HepG2 (cell line): ENCODE data around the gene CIITA. TPM values are rescaled to one million over a fixed set of nuclear protein-coding genes. Genes with fewer than 3 reads are reported as not detected.

ENCODE experiments used
- FIP1L1 ChIP-seq: fragments of 200-400 bp; formaldehyde crosslinking; IDR thresholded peaks from 2 replicates; pipeline ENCODE4 v1.6.1; 2018; ENCODE audit warnings: low read depth, mild to moderate bottlenecking, low read length, moderate library complexity, borderline replicate concordance; ENCODE audit not compliant: insufficient read depth
- GABPB1 ChIP-seq: IDR thresholded peaks from 2 replicates; pipeline ENCODE4 v1.6.1; 2016; ENCODE audit warnings: mild to moderate bottlenecking, missing genetic modification reagents, moderate library complexity, missing compliant biosample characterization
- GATAD1 ChIP-seq: IDR thresholded peaks from 2 replicates; pipeline ENCODE4 v1.6.1; 2016; ENCODE audit warnings: missing genetic modification reagents, missing compliant biosample characterization
- HCFC1 ChIP-seq: fragments of 150-350 bp; IDR thresholded peaks from 2 replicates; pipeline ENCODE4 v1.6.1; 2014; ENCODE audit warnings: low read depth, low read length
- HHEX ChIP-seq: IDR thresholded peaks from 2 replicates; pipeline ENCODE4 v1.6.1; 2016; ENCODE audit warnings: control low read depth
- HNF4A ChIP-seq: sonication (generic); formaldehyde crosslinking; IDR thresholded peaks from 2 replicates; pipeline ENCODE4 v1.4.0; 2020; ENCODE audit warnings: missing genetic modification reagents
- HNRNPLL ChIP-seq: fragments of 200-400 bp; formaldehyde crosslinking; IDR thresholded peaks from 2 replicates; pipeline ENCODE4 v1.6.1; 2017; ENCODE audit warnings: mild to moderate bottlenecking, low read depth, low read length; ENCODE audit not compliant: poor library complexity, severe bottlenecking
- PPARG ChIP-seq: conservative IDR thresholded peaks from 2 replicates; pipeline ENCODE4 v1.6.1; 2016; ENCODE audit warnings: missing biosample characterization, missing genetic modification reagents
- RXRB ChIP-seq: IDR thresholded peaks from 2 replicates; pipeline ENCODE4 v1.6.1; 2016; ENCODE audit warnings: borderline replicate concordance, missing genetic modification reagents, missing compliant biosample characterization
- TAF1 ChIP-seq: sonication (generic); formaldehyde crosslinking; IDR thresholded peaks from 2 replicates; pipeline ENCODE4 v1.4.0; 2020; ENCODE audit warnings: missing genetic modification reagents
- TBP ChIP-seq: sonication (generic); formaldehyde crosslinking; IDR thresholded peaks from 2 replicates; pipeline ENCODE4 v1.5.0; 2020; ENCODE audit warnings: missing genetic modification reagents
- THRA ChIP-seq: sonication (generic); formaldehyde crosslinking; IDR thresholded peaks from 2 replicates; pipeline ENCODE4 v1.4.0; 2020; ENCODE audit warnings: missing genetic modification reagents, borderline replicate concordance
- ZGPAT ChIP-seq: IDR thresholded peaks from 2 replicates; pipeline ENCODE4 v1.6.1; 2016; ENCODE audit warnings: mild to moderate bottlenecking
- ZNF431 ChIP-seq: sonication (generic); formaldehyde crosslinking; IDR thresholded peaks from 2 replicates; pipeline ENCODE4 v1.9.0; 2022; ENCODE audit warnings: missing genetic modification reagents, low read depth, mild to moderate bottlenecking, borderline replicate concordance
- ZNF564 ChIP-seq: sonication (generic); formaldehyde crosslinking; IDR thresholded peaks from 2 replicates; pipeline ENCODE4 v1.8.1; 2023; ENCODE audit warnings: mild to moderate bottlenecking, missing genetic modification reagents
- ZNF609 ChIP-seq: sonication (generic); formaldehyde crosslinking; IDR thresholded peaks from 2 replicates; pipeline ENCODE4 v1.4.0; 2020; ENCODE audit warnings: mild to moderate bottlenecking, missing genetic modification reagents, borderline replicate concordance
- ZNF704 ChIP-seq: sonication (generic); formaldehyde crosslinking; IDR thresholded peaks from 2 replicates; pipeline ENCODE4 v1.8.1; 2023; ENCODE audit warnings: mild to moderate bottlenecking, inconsistent platforms, moderate library complexity, missing genetic modification reagents, borderline replicate concordance
- ZNF850 ChIP-seq: sonication (generic); formaldehyde crosslinking; conservative IDR thresholded peaks from 2 replicates; pipeline ENCODE4 v1.9.0; 2021; ENCODE audit warnings: mild to moderate bottlenecking, missing genetic modification reagents
- ZSCAN29 ChIP-seq: sonication (generic); formaldehyde crosslinking; conservative IDR thresholded peaks from 2 replicates; pipeline ENCODE4 v1.4.0; 2020; ENCODE audit warnings: mild to moderate bottlenecking, missing genetic modification reagents
- polyA plus RNA-seq, 8 experiments: library from polyadenylated mRNA; depleted of rRNA in 3 of 8; stranded (reverse) in 7 of 8; unstranded in 1 of 8; fragments of >200 nt; fragmentation: Illumina TruSeq in 4 of 8; extraction: Trizol in 4 of 8; gene quantifications; 2 replicates each; pipeline versions ENCODE4 v1.2.1 to v1.2.3, GENCODE V29; 2011 to 2016; ENCODE audit warnings: low read depth in 4 of 8, missing spikeins in 1 of 8, mixed read lengths in 1 of 8; ENCODE audit not compliant: insufficient read depth in 1 of 8
- total RNA-seq, 5 experiments: library from RNA; depleted of rRNA; stranded (reverse); fragments of >200 nt; fragmentation: Illumina TruSeq; extraction: Trizol; gene quantifications; 2 replicates each; pipeline ENCODE4 v1.2.3, GENCODE V29; 2016; ENCODE audit warnings: low read depth in 1 of 5

CIITA gene
- total and polyA plus RNA-seq, 2 of the 13 experiments (the other 11 are each of a cell fraction or from before 2014, with no cell fraction given): 0.08 to 0.09 TPM

DNA sequence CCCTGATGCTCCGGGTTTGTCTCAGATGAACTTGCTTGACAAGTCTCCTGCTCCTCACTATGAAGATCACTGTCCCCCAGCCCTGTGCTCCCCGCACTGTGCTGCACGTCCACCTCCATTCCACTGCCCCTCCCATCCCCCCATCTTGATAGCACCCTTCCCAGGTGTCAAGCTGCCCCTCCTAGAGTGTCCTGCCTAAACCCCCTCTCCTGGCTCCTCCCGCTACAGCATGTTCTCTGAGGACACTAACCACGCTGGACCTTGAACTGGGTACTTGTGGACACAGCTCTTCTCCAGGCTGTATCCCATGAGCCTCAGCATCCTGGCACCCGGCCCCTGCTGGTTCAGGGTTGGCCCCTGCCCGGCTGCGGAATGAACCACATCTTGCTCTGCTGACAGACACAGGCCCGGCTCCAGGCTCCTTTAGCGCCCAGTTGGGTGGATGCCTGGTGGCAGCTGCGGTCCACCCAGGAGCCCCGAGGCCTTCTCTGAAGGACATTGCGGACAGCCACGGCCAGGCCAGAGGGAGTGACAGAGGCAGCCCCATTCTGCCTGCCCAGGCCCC, 46.7 kb downstream of the CIITA start (continued):
- TF ChIP-seq HHEX (CRISPR knock-in tag): no peak
- TF ChIP-seq GATAD1: peak; percentile 71
- TF ChIP-seq ZNF609 (CRISPR knock-in tag): peak; percentile 42; the same call in 1 of the 2 replicates
- no peak for TF ChIP-seq HCFC1
- TF ChIP-seq ZGPAT: peak; percentile 34; the same call in 1 of the 2 replicates
- peak; percentile 28 for TF ChIP-seq GABPB1 (CRISPR knock-in tag)
- TF ChIP-seq ZSCAN29: peak; percentile 83; the same call in 1 of the 2 replicates
- TF ChIP-seq ZNF431: no peak
- TF ChIP-seq TAF1 (CRISPR knock-in tag): no peak
- TF ChIP-seq TBP (CRISPR knock-in tag): no peak
- peak; percentile 95 for TF ChIP-seq THRA (CRISPR knock-in tag)
- peak; percentile 96 for TF ChIP-seq HNF4A (CRISPR knock-in tag)
- TF ChIP-seq ZNF704 (CRISPR knock-in tag): 0 out of 2 replicates have a peak, but pooled peaks have one; percentile 23
- TF ChIP-seq PPARG (CRISPR knock-in tag): 0 out of 2 replicates have a peak, but pooled peaks have one; percentile 30
- TF ChIP-seq FIP1L1: no peak
- TF ChIP-seq HNRNPLL: peak; percentile 34
- TF ChIP-seq RXRB: peak; percentile 89
- no peak for TF ChIP-seq ZNF850
- no peak; the same call in 1 of the 2 replicates for TF ChIP-seq ZNF564 (CRISPR knock-in tag)
